Upper lobe of left lung (tissue), 6 donors: ENCODE results near the gene WDR70. TPM values are rescaled to one million over a fixed set of nuclear protein-coding genes. Genes with fewer than 3 reads are reported as not detected.
A peak's percentile ranks its signal among the peaks of the same experiment; 100 is the strongest.
"Not testable (repeated sequence)": the region's sequence is repeated elsewhere in the genome, so short reads cannot be mapped to it uniquely, and the experiment has no call there.

ENCODE experiments used
- ATAC-seq, 2 donors: fragments of 200-7000 bp; cut with Tn5 transposase; one replicate each; pipeline ENCODE4 v1.9.1; 2022; ENCODE audit warnings: mild to moderate bottlenecking in 2 of 2, moderate library complexity in 2 of 2; ENCODE audit not compliant: low FRiP score in 2 of 2
- DNase-seq, 2 donors: peaks; one replicate each; pipeline ENCODE4 v3.0.0-alpha.2; 2019 to 2020
- H3K27ac ChIP-seq, 4 donors: fragments of 200-600 bp; sonication (generic); one replicate each; pipeline ENCODE4 v1.5.1; 2016 to 2019
- H3K27me3 ChIP-seq, 4 donors: fragments of 200-600 bp; sonication (generic); one replicate each; pipeline ENCODE4 v1.5.1; 2017 to 2019
- H3K36me3 ChIP-seq, 4 donors: fragments of 200-600 bp; sonication (generic); one replicate each; pipeline ENCODE4 v1.5.1; 2016 to 2019
- H3K4me1 ChIP-seq, 4 donors: fragments of 200-600 bp; sonication (generic); one replicate each; pipeline ENCODE4 v1.5.1; 2018 to 2019
- H3K4me3 ChIP-seq, 4 donors: fragments of 200-600 bp; sonication (generic); one replicate each; pipeline ENCODE4 v1.5.1; 2017 to 2019; ENCODE audit warnings: mild to moderate bottlenecking in 2 of 4, moderate library complexity in 1 of 4
- H3K9me3 ChIP-seq, 4 donors: fragments of 200-600 bp; sonication (generic); one replicate each; pipeline ENCODE4 v1.5.1; 2018 to 2019
- EP300 ChIP-seq, 4 donors: sonication (generic); formaldehyde crosslinking; IDR thresholded peaks; one replicate each; pipeline ENCODE4 v1.5.1; 2017; ENCODE audit warnings: antibody characterized with exemption in 4 of 4, control low read depth in 2 of 4
- POLR2A ChIP-seq, 4 donors: fragments of 450-650 bp; IDR thresholded peaks; one replicate each; pipeline ENCODE4 v1.5.1; 2016 to 2017; ENCODE audit warnings: antibody characterized with exemption in 4 of 4, mild to moderate bottlenecking in 2 of 4
- POLR2AphosphoS5 ChIP-seq, 2 donors: sonication (generic); formaldehyde crosslinking; IDR thresholded peaks; one replicate each; pipeline ENCODE4 v1.5.1; 2017; ENCODE audit warnings: antibody characterized with exemption in 2 of 2
- WGBS, 2 donors: methylation state at CpG; one replicate each; pipeline ENCODE4 v1.1.5; 2017 to 2018; 5-methylcytosine and 5-hydroxymethylcytosine counted together
- total RNA-seq, 6 donors: library from RNA; depleted of rRNA in 4 of 6; stranded (reverse); fragments of >200 nt in 4 of 6; gene quantifications; one replicate each; pipeline versions ENCODE4 v1.1.0 to v1.2.1, GENCODE V29; 2016 to 2021
- TF ChIP-seq, protein P1 (sequence below), 6 experiments: fragments of 450-650 bp in 4 of 6; fragments of 200-600 bp in 2 of 6; sonication (generic) in 2 of 6; IDR thresholded peaks; one replicate each; pipeline ENCODE4 v1.5.1; 2016 to 2019; ENCODE audit warnings: antibody characterized with exemption in 6 of 6
- donor health status: DM: no; HTN: no; CAD: no; lungs with moderate emphysema.
- donor health status: DM: no; HTN: yes; CAD: no; lungs with severe emphysema.

WDR70 gene
- total RNA-seq, 6 donors from 2014 or later: 20.7 to 75.4 (median 27.9) TPM

DNA sequence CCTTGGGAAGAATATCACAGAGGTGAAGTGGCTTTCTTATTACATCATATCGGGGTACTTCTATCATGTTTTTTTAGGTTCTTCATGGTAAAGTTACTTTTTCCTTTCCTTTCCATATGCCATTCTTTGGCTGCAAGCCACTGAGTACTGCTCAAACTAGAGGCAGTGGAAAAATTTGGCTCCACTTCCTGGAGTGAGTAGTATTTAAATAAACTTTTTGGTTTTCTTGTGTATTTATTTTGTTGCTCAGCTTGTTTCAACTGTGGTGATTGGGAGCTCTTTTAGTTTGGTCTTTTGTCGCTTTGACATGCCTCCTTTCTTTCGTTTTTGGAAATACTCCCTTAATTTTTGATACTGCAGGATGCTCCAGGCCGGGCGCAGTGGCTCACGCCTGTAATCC is 69.8 kb downstream of the WDR70 start:
- peaks cover 0 to 14% (median 5%) of the 10 kb centered on the region in 4 donors for H3K36me3 ChIP-seq
- peaks cover 0 to 6% (median 2%) of the 10 kb centered on the region in 4 donors for H3K9me3 ChIP-seq
- DNase-seq (no peak), ATAC-seq (no peak)
- no peak overlapping the region for H3K4me3 ChIP-seq
- TF ChIP-seq, protein P1, sequence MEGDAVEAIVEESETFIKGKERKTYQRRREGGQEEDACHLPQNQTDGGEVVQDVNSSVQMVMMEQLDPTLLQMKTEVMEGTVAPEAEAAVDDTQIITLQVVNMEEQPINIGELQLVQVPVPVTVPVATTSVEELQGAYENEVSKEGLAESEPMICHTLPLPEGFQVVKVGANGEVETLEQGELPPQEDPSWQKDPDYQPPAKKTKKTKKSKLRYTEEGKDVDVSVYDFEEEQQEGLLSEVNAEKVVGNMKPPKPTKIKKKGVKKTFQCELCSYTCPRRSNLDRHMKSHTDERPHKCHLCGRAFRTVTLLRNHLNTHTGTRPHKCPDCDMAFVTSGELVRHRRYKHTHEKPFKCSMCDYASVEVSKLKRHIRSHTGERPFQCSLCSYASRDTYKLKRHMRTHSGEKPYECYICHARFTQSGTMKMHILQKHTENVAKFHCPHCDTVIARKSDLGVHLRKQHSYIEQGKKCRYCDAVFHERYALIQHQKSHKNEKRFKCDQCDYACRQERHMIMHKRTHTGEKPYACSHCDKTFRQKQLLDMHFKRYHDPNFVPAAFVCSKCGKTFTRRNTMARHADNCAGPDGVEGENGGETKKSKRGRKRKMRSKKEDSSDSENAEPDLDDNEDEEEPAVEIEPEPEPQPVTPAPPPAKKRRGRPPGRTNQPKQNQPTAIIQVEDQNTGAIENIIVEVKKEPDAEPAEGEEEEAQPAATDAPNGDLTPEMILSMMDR (IDR thresholded peaks at IDR 0.05): no peak
- TF ChIP-seq POLR2A (IDR thresholded peaks at IDR 0.05): no peak
- TF ChIP-seq EP300 (IDR thresholded peaks at IDR 0.05): no peak
- TF ChIP-seq POLR2AphosphoS5 (IDR thresholded peaks at IDR 0.05): no peak
- H3K27me3 ChIP-seq: no peaks in the 10 kb centered on the region
- H3K27ac ChIP-seq: no peak overlapping the region
- no peaks in the 10 kb centered on the region for H3K4me1 ChIP-seq
- WGBS, 2 donors: 94 to 99% methylated on average over 6 of the region's 6 CpGs

GRCh38 chr5:37451991-37452390 is 72.9 kb downstream of the WDR70 start:
- 97 to 100% methylated on average over 3 of the region's 3 CpGs for WGBS, 2 donors
- ATAC-seq: not testable (repeated sequence)

DNA sequence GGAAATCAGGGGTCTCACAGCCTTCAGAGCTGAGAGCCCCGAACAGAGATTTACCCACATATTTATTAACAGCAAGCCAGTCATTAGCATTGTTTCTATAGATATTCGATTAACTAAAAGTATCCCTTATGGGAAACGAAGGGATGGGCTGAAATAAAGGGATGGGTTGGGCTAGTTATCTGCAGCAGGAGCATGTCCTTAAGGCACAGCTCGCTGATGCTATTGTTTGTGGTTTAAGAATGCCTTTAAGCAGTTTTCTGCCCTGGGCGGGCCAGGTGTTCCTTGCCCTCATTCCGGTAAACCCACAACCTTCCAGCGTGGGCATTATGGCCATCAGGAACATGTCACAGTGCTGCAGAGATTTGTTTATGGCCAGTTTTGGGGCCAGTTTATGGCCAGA is 74.1 kb downstream of the WDR70 start:
- H3K4me1 ChIP-seq, ATAC-seq: not testable (repeated sequence)
- WGBS, 2 donors: 96 to 98% methylated on average over 7 of the region's 7 CpGs

More at GRCh38 chr5:37451991-37452390, 72.9 kb downstream of the WDR70 start:
- H3K36me3 ChIP-seq, H3K27me3 ChIP-seq, H3K9me3 ChIP-seq, H3K4me3 ChIP-seq, H3K4me1 ChIP-seq, DNase-seq, H3K27ac ChIP-seq: not testable (repeated sequence)

DNA sequence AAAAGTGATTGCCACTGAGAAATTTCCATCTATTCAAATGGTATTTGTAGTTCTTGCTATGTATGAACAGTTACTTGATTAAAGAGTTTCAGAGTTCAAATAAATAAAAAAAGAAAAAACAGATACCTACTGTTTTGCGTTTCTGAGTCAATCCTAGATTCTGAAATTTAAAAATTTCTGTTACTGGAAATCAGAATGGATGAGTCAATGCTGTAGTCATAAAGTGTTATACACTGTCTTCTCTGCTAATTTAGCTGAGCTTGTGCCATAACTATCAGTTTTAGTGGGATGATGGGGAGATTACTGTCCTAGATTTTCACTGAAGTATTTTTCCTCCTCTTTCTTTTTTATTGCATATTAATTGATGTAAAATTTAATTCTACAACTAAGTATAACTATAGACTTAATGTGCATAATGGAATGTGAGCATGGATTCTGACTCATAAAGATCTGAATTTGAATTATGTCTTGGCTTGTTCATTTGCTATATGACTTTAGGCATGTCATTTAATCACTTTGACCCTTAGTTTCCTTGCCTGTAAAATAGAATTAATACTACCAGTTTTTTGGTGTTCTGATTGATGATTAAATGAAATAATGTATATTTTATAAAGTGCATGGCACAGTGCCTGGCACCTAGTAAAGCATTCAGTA is 75.4 kb downstream of the WDR70 start:
- H3K36me3 ChIP-seq, ATAC-seq, H3K27ac ChIP-seq, DNase-seq, H3K27me3 ChIP-seq, H3K4me1 ChIP-seq, H3K9me3 ChIP-seq, H3K4me3 ChIP-seq: not testable (repeated sequence)
- WGBS, 2 donors: 88 to 90% methylated on average over 1 of the region's 1 CpG

More for the DNA sequence above, 74.1 kb downstream of the WDR70 start:
- not testable (repeated sequence) for H3K4me3 ChIP-seq, DNase-seq, H3K27ac ChIP-seq, H3K36me3 ChIP-seq, H3K9me3 ChIP-seq, H3K27me3 ChIP-seq

DNA sequence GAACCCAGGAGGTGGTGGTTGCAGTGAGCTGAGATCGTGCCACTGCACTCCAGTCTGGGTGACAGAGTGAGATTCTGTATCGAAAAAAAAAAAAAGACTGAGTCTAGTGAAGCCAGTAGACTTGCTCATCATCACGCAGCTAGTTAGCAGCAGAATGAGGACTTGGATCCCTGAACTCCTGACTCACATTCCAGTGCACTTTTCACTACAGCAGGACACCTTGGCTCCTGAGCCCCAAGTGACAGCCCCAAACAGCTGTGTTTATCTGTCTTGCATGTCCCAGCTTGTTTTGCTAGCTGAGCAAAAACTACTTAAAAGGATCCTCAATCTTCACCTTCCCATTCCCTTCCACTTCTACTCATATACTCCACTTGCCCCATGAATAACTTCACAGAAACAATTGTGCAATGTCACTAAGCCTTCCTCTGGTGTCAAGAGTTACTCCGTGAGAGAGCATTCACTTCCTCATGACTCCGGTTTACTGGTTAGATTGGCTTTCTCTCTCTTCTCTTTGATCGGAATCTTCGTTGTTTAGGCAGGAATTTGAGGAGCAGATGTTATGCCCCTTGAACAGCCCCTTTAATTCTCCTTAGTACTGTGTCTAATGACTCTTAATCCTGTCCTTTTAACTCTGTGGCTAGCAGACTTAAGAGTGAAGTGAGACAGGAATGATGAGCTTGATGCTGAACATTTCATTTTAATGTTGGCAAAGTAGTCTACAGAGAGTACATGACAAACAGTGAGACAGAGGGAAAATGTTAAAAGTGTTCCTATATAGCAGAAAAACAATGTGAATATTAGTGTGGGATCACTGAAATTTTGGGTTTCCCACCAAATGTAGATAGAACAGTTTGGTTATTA is 84.3 kb downstream of the WDR70 start:
- WGBS, 2 donors: 63 to 68% methylated on average over 7 of the region's 7 CpGs
- not testable (repeated sequence) for H3K4me1 ChIP-seq, H3K27me3 ChIP-seq, DNase-seq, H3K36me3 ChIP-seq, H3K27ac ChIP-seq, H3K9me3 ChIP-seq, H3K4me3 ChIP-seq
- ATAC-seq: peak in 1 of 2 donors; percentile 61

GRCh38 chr5:37464581-37464980 is 85.5 kb downstream of the WDR70 start:
- ATAC-seq, H3K27me3 ChIP-seq, H3K36me3 ChIP-seq, DNase-seq, H3K4me1 ChIP-seq, H3K9me3 ChIP-seq, H3K4me3 ChIP-seq, H3K27ac ChIP-seq: not testable (repeated sequence)
- WGBS, 2 donors: 68 to 86% methylated on average over 2 of the region's 2 CpGs

DNA sequence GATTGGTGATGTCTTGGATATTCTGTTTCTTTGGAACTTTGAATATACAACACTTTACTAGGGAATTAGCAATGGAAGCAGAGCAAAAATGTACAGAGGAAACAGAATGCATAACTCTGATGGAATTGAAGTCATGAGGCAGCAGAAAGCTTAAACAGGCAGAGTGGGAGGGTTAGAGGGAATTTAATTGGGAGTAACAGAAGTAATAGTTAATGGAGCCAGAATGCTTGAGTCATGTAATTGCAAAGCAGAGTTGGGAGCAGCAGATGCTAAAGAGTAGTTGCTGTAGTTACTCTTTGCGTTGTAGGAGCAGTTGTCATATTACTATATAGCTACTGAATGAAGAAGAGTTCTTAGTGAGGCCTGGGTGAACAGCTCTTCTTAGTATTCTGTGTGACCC is 90.3 kb downstream of the WDR70 start:
- not testable (repeated sequence) for H3K4me3 ChIP-seq, H3K4me1 ChIP-seq, H3K27me3 ChIP-seq, H3K36me3 ChIP-seq, H3K27ac ChIP-seq, ATAC-seq, DNase-seq
- 88 to 96% methylated on average over 1 of the region's 1 CpG for WGBS, 2 donors
- peaks cover 8 to 12% (median 9%) of the 10 kb centered on the region in 4 donors for H3K9me3 ChIP-seq
